Peyer's patch (tissue), 4 donors: ENCODE results near the gene PLOD3. TPM values are rescaled to one million over a fixed set of nuclear protein-coding genes. Genes with fewer than 3 reads are reported as not detected.
A peak's percentile ranks its signal among the peaks of the same experiment; 100 is the strongest.

Experiments
- DNase-seq, 3 donors: peaks; one replicate each; pipeline ENCODE4 v3.0.0-alpha.2; 2017 to 2019
- H3K27ac ChIP-seq, 4 donors: fragments of 200-600 bp; sonication (generic); one replicate each; pipeline ENCODE4 v1.5.1; 2016 to 2019
- H3K27me3 ChIP-seq, 2 donors: fragments of 200-600 bp; sonication (generic); one replicate each; pipeline ENCODE4 v1.5.1; 2019
- H3K36me3 ChIP-seq, 3 donors: fragments of 200-600 bp; sonication (generic); one replicate each; pipeline ENCODE4 v1.5.1; 2016 to 2019
- H3K4me1 ChIP-seq, 4 donors: fragments of 200-600 bp; sonication (generic); one replicate each; pipeline ENCODE4 v1.5.1; 2016 to 2019
- H3K4me3 ChIP-seq, 4 donors: fragments of 200-600 bp; sonication (generic); 1 replicate in 3 of 4; 2 replicates in 1 of 4; pipeline ENCODE4 v1.5.1; 2016 to 2019; ENCODE audit warnings: mild to moderate bottlenecking in 1 of 4
- H3K9me3 ChIP-seq, 4 donors: fragments of 200-600 bp; sonication (generic); one replicate each; pipeline ENCODE4 v1.5.1; 2016 to 2019; ENCODE audit warnings: mild to moderate bottlenecking in 1 of 4
- CTCF ChIP-seq, 6 experiments: fragments of 450-650 bp in 4 of 6; fragments of 200-600 bp in 2 of 6; sonication (generic) in 1 of 6; IDR thresholded peaks; one replicate each; pipeline ENCODE4 v1.5.1; 2017 to 2019; ENCODE audit warnings: antibody characterized with exemption in 6 of 6, mild to moderate bottlenecking in 3 of 6, moderate library complexity in 1 of 6
- POLR2A ChIP-seq, 2 donors: fragments of 450-650 bp; IDR thresholded peaks; one replicate each; pipeline ENCODE4 v1.5.1; 2017; ENCODE audit warnings: antibody characterized with exemption in 2 of 2, mild to moderate bottlenecking in 2 of 2, moderate library complexity in 2 of 2
- total RNA-seq, 4 donors: library from RNA; depleted of rRNA; stranded (reverse); fragments of >200 nt; gene quantifications; one replicate each; pipeline ENCODE4 v1.1.0, GENCODE V29; 2016

Gene PLOD3
- total RNA-seq, 4 donors from 2014 or later: 62.7 to 103 (median 83.7) TPM

DNA sequence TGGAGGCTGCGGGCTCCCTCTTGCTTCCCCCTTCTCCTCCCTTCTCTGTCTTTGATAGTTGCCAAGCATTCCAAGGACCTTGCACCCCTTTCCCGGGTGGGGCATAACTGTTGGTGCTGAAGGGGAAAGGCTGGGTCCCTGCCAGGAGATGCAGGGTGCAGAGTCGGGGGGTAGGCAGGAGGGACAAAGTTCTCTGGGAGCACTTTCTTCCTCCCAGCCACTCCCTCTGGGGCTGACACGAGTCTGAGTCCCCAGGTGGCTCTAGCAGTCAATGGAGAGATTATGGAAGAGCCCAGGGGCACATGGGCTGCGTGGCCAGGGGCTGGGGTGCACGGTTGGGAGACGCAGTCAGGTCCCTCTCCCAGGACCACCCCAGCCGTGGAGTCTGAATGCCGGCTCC, 18.1 kb upstream of the PLOD3 start:
- Histone ChIP-seq H3K36me3 (peaks cover 0 to 15% (median 0%) of the 10 kb centered on the region in 3 donors), H3K27me3 (no peaks in the 10 kb centered on the region), H3K4me3 (peak overlapping the region in 3 of 4 donors; percentile 33 to 60 (median 60)), H3K27ac (peak overlapping the region in 3 of 4 donors; percentile 72 to 100 (median 98)), H3K9me3 (no peaks in the 10 kb centered on the region), H3K4me1 (peaks cover 0 to 48% (median 2%) of the 10 kb centered on the region in 4 donors)
- TF ChIP-seq POLR2A (IDR thresholded peaks at IDR 0.05): peak; percentile 91 to 95
- no peak for TF ChIP-seq CTCF (IDR thresholded peaks at IDR 0.05)
- peak in 2 of 3 donors; percentile 89 for DNase-seq

DNA sequence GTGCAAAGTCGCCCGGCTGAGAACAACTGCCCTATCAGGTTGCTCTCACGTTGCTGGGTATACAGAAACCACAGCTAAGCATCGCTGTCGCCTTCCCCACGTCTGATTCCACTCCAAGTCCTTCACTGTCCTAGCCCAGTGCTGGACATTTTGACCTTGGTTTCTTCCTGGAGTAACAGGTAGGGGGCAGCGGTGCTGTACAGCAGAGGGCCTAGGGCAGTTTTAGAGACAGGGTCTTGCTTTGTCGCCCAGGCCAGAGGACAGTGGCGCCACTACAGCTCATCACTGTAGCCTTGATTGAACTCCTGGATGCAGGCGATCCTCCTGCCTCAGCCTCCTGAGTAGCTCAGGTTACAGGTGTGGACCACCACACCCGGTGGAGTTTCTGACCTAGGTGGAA, 17.7 kb upstream of the PLOD3 start:
- Histone ChIP-seq H3K4me1 (peaks cover 0 to 48% (median 2%) of the 10 kb centered on the region in 4 donors), H3K9me3 (no peaks in the 10 kb centered on the region), H3K27me3 (no peaks in the 10 kb centered on the region), H3K4me3 (peak overlapping the region in 2 of 4 donors; percentile 60), H3K27ac (peak overlapping the region in 3 of 4 donors; percentile 72 to 100 (median 98)), H3K36me3 (peaks cover 0 to 13% (median 0%) of the 10 kb centered on the region in 3 donors)
- DNase-seq: no peak
- TF ChIP-seq POLR2A (IDR thresholded peaks at IDR 0.05): no peak
- peak in 3 of 6 experiments; percentile 43 to 53 (median 48) for TF ChIP-seq CTCF (IDR thresholded peaks at IDR 0.05)

DNA sequence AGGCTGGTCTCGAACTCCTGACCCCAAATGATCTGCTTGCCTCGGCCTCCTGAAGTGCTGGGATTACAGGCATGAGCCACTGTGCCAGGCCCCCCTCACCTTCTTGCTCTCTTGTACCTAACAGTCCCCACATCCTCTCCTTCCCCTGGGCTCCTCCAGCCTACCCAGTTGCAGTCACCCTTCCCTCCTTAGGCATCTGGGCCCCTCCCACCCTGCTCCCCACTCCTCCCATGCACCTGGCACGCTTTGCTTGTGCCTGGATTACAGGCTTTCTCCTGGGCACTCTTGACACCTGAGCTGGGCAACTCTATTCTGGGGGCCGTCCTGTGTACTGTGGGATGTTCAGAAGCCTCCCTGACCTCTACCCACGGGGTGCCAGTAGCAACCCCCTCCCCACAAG, 17.3 kb upstream of the PLOD3 start:
- no peaks in the 10 kb centered on the region for H3K9me3 ChIP-seq
- peak overlapping the region in 2 of 4 donors; percentile 60 for H3K4me3 ChIP-seq
- H3K36me3 ChIP-seq: peaks cover 0 to 13% (median 0%) of the 10 kb centered on the region in 3 donors
- TF ChIP-seq CTCF (IDR thresholded peaks at IDR 0.05) (no peak), POLR2A (IDR thresholded peaks at IDR 0.05) (peak in 1 of 2 donors; percentile 57)
- no peaks in the 10 kb centered on the region for H3K27me3 ChIP-seq
- H3K4me1 ChIP-seq: peaks cover 0 to 48% (median 2%) of the 10 kb centered on the region in 4 donors
- peak overlapping the region in 3 of 4 donors; percentile 72 to 100 (median 98) for H3K27ac ChIP-seq
- DNase-seq: peak in 2 of 3 donors; percentile 71 to 77

GRCh38 chr7:101233907-101234547, 16.6 kb upstream of the PLOD3 start:
- Histone ChIP-seq H3K27ac (peak overlapping the region in 3 of 4 donors; percentile 72 to 100 (median 98)), H3K36me3 (peaks cover 0 to 8% (median 0%) of the 10 kb centered on the region in 3 donors), H3K9me3 (no peaks in the 10 kb centered on the region), H3K4me3 (peak overlapping the region in 2 of 4 donors; percentile 60), H3K27me3 (no peaks in the 10 kb centered on the region), H3K4me1 (peaks cover 0 to 46% (median 2%) of the 10 kb centered on the region in 4 donors)
- peak in 2 of 3 donors; percentile 73 to 77 for DNase-seq
- TF ChIP-seq CTCF (IDR thresholded peaks at IDR 0.05) (peak in 1 of 6 experiments; percentile 6), POLR2A (IDR thresholded peaks at IDR 0.05) (peak; percentile 32 to 67)

GRCh38 chr7:101232141-101232850, 14.9 kb upstream of the PLOD3 start:
- peaks cover 0 to 12% (median 0%) of the 10 kb centered on the region in 3 donors for H3K36me3 ChIP-seq
- TF ChIP-seq CTCF (IDR thresholded peaks at IDR 0.05): peak in 1 of 6 experiments; percentile 15
- peak in 1 of 2 donors; percentile 73 for TF ChIP-seq POLR2A (IDR thresholded peaks at IDR 0.05)
- no peaks in the 10 kb centered on the region for H3K9me3 ChIP-seq
- H3K4me1 ChIP-seq: peaks cover 0 to 28% (median 0%) of the 10 kb centered on the region in 4 donors
- DNase-seq: peak in 2 of 3 donors; percentile 90 to 91
- no peaks in the 10 kb centered on the region for H3K27me3 ChIP-seq
- peak overlapping the region in 3 of 4 donors; percentile 72 to 98 (median 86) for H3K27ac ChIP-seq
- peak overlapping the region in 2 of 4 donors; percentile 41 for H3K4me3 ChIP-seq
